BLaER1 treated with 17β-estradiol and CSF1 and Interleukin-3, amounts not matched to agents 10 nM and 100 nM (cell line): ENCODE results near the gene NXN.
"Not testable (repeated sequence)": the region's sequence is repeated elsewhere in the genome, so short reads cannot be mapped to it uniquely, and the experiment has no call there.

Source experiments
- H3K27ac ChIP-seq, 11 experiments: shearing (Covaris generic); formaldehyde crosslinking; 2 replicates each; pipeline ENCODE4 v1.8.1; 2022
- H3K27me3 ChIP-seq, 11 experiments: shearing (Covaris generic); formaldehyde crosslinking; 2 replicates each; pipeline ENCODE4 v1.8.1; 2022
- H3K36me3 ChIP-seq, 11 experiments: shearing (Covaris generic); formaldehyde crosslinking; 2 replicates each; pipeline ENCODE4 v1.8.1; 2022
- H3K4me1 ChIP-seq, 10 experiments: shearing (Covaris generic); formaldehyde crosslinking; 2 replicates each; pipeline ENCODE4 v1.8.1; 2022
- H3K4me2 ChIP-seq, 11 experiments: shearing (Covaris generic); formaldehyde crosslinking; 2 replicates each; pipeline ENCODE4 v1.8.1; 2022
- H3K4me3 ChIP-seq, 10 experiments: shearing (Covaris generic); formaldehyde crosslinking; 2 replicates each; pipeline ENCODE4 v1.8.1; 2022
- H3K9ac ChIP-seq, 11 experiments: shearing (Covaris generic); formaldehyde crosslinking; 2 replicates each; pipeline ENCODE4 v1.8.1; 2022
- H3K9me3 ChIP-seq, 11 experiments: shearing (Covaris generic); formaldehyde crosslinking; replicated peaks in 1 of 11; 2 replicates each; pipeline ENCODE4 v1.8.1; 2022
- H4K20me1 ChIP-seq, 11 experiments: shearing (Covaris generic); formaldehyde crosslinking; 2 replicates each; pipeline ENCODE4 v1.8.1; 2022
- Cebpa-rat ChIP-seq, 11 experiments: shearing (Covaris generic); IDR thresholded peaks; 2 replicates each; pipeline ENCODE4 v1.8.1; 2022

NXN gene

GRCh38 chr17:933312-934073, 46.1 kb downstream of the NXN start:
- TF ChIP-seq Cebpa-rat (IDR thresholded peaks at IDR 0.05) = no peak
- H3K9me3 ChIP-seq = no peaks in the 10 kb centered on the region
- no peak overlapping the region for H3K4me3 ChIP-seq
- H3K9ac ChIP-seq = peak overlapping the region in 5 of 11 experiments; percentile 0 to 21 (median 10); a peak in 2 of 22 replicates
- H3K27ac ChIP-seq = peak overlapping the region in 4 of 11 experiments; percentile 4 to 51 (median 44); a peak in 5 of 22 replicates
- peak overlapping the region; percentile 34 to 73 (median 57); a peak in 21 of 22 replicates for H3K4me2 ChIP-seq
- H3K36me3 ChIP-seq = peaks cover 0 to 64% (median 46%) of the 10 kb centered on the region in 11 experiments; a peak in 18 of 22 replicates
- peaks cover 27 to 37% (median 31%) of the 10 kb centered on the region in 10 experiments for H3K4me1 ChIP-seq
- no peaks in the 10 kb centered on the region for H3K27me3 ChIP-seq
- H4K20me1 ChIP-seq = peaks cover 0 to 96% (median 9%) of the 10 kb centered on the region in 11 experiments; a peak in 12 of 22 replicates

- Histone ChIP-seq H3K9me3 (peaks cover 0 to 5% (median 0%) of the 10 kb centered on the region in 11 experiments; a peak in 5 of 22 replicates), H3K4me3 (no peak overlapping the region), H3K9ac (no peak overlapping the region), H3K36me3 (peaks cover 0 to 84% (median 58%) of the 10 kb centered on the region in 11 experiments; a peak in 18 of 22 replicates), H3K4me2 (no peak overlapping the region), H4K20me1 (peaks cover 0 to 93% (median 8%) of the 10 kb centered on the region in 11 experiments; a peak in 9 of 22 replicates), H3K4me1 (peaks cover 11 to 23% (median 15%) of the 10 kb centered on the region in 10 experiments), H3K27ac (no peak overlapping the region), H3K27me3 (no peaks in the 10 kb centered on the region)
- no peak for TF ChIP-seq Cebpa-rat (IDR thresholded peaks at IDR 0.05)
These were observed 49.3 kb downstream of the NXN start for GRCh38 chr17:930258-930657.

GRCh38 chr17:929586-929985, 50.0 kb downstream of the NXN start:
- no peaks in the 10 kb centered on the region for H3K27me3 ChIP-seq
- H4K20me1 ChIP-seq = peaks cover 0 to 93% (median 6%) of the 10 kb centered on the region in 11 experiments; a peak in 9 of 22 replicates
- no peak overlapping the region for H3K27ac ChIP-seq
- no peak overlapping the region for H3K9ac ChIP-seq
- peaks cover 11 to 23% (median 15%) of the 10 kb centered on the region in 10 experiments for H3K4me1 ChIP-seq
- TF ChIP-seq Cebpa-rat (IDR thresholded peaks at IDR 0.05) = no peak
- no peak overlapping the region for H3K4me2 ChIP-seq
- peaks cover 0 to 11% (median 4%) of the 10 kb centered on the region in 11 experiments; a peak in 7 of 22 replicates for H3K9me3 ChIP-seq
- H3K4me3 ChIP-seq = no peak overlapping the region
- H3K36me3 ChIP-seq = peaks cover 0 to 84% (median 60%) of the 10 kb centered on the region in 11 experiments; a peak in 18 of 22 replicates

GRCh38 chr17:927611-928461, 51.7 kb downstream of the NXN start:
- Histone ChIP-seq H3K27me3 (no peaks in the 10 kb centered on the region), H3K4me3 (no peak overlapping the region), H3K9ac (no peak overlapping the region; a peak in 2 of 22 replicates), H3K27ac (no peak overlapping the region), H3K9me3 (peaks cover 0 to 28% (median 7%) of the 10 kb centered on the region in 11 experiments; a peak in 12 of 22 replicates), H3K4me2 (no peak overlapping the region), H3K4me1 (peaks cover under 1 to 15% (median 4%) of the 10 kb centered on the region in 10 experiments; a peak in 19 of 20 replicates), H4K20me1 (peaks cover 0 to 80% (median 5%) of the 10 kb centered on the region in 11 experiments; a peak in 7 of 22 replicates), H3K36me3 (peaks cover 0 to 96% (median 70%) of the 10 kb centered on the region in 11 experiments; a peak in 19 of 22 replicates)
- no peak for TF ChIP-seq Cebpa-rat (IDR thresholded peaks at IDR 0.05)

GRCh38 chr17:925817-926216, 53.8 kb downstream of the NXN start:
- H3K27ac ChIP-seq = no peak overlapping the region
- peaks cover 0 to 82% (median 0%) of the 10 kb centered on the region in 11 experiments; a peak in 6 of 22 replicates for H4K20me1 ChIP-seq
- H3K4me2 ChIP-seq = no peak overlapping the region

GRCh38 chr17:924711-925475, 54.7 kb downstream of the NXN start:
- Histone ChIP-seq H3K27me3 (no peaks in the 10 kb centered on the region), H3K4me1 (peaks cover 0 to 8% (median 0%) of the 10 kb centered on the region in 10 experiments; a peak in 4 of 20 replicates), H3K4me3 (no peak overlapping the region), H3K4me2 (no peak overlapping the region), H3K9me3 (peaks cover 0 to 56% (median 35%) of the 10 kb centered on the region in 11 experiments; a peak in 16 of 22 replicates), H4K20me1 (peaks cover 0 to 81% (median 0%) of the 10 kb centered on the region in 11 experiments; a peak in 6 of 22 replicates), H3K36me3 (peaks cover 0 to 100% (median 80%) of the 10 kb centered on the region in 11 experiments; a peak in 19 of 22 replicates), H3K9ac (no peak overlapping the region), H3K27ac (no peak overlapping the region)
- no peak for TF ChIP-seq Cebpa-rat (IDR thresholded peaks at IDR 0.05)

More at GRCh38 chr17:925817-926216, 53.8 kb downstream of the NXN start:
- Histone ChIP-seq H3K27me3 (no peaks in the 10 kb centered on the region), H3K36me3 (peaks cover 0 to 100% (median 79%) of the 10 kb centered on the region in 11 experiments; a peak in 19 of 22 replicates), H3K9me3 (peaks cover 0 to 47% (median 26%) of the 10 kb centered on the region in 11 experiments; a peak in 16 of 22 replicates), H3K4me3 (no peak overlapping the region), H3K9ac (no peak overlapping the region), H3K4me1 (peaks cover 0 to 8% (median 0%) of the 10 kb centered on the region in 10 experiments; a peak in 4 of 20 replicates)
- no peak for TF ChIP-seq Cebpa-rat (IDR thresholded peaks at IDR 0.05)

GRCh38 chr17:924306-924705, 55.3 kb downstream of the NXN start:
- not testable (repeated sequence) for H3K27me3 ChIP-seq, H3K4me3 ChIP-seq, H3K4me1 ChIP-seq, H3K4me2 ChIP-seq, H3K27ac ChIP-seq, H3K9ac ChIP-seq
- H3K36me3 ChIP-seq = peaks cover 0 to 100% (median 80%) of the 10 kb centered on the region in 11 experiments; a peak in 18 of 22 replicates
- peaks cover 0 to 81% (median 0%) of the 10 kb centered on the region in 11 experiments; a peak in 6 of 22 replicates for H4K20me1 ChIP-seq
- H3K9me3 ChIP-seq = peaks cover 0 to 62% (median 39%) of the 10 kb centered on the region in 11 experiments; a peak in 16 of 22 replicates

- no peaks in the 10 kb centered on the region for H3K27me3 ChIP-seq
These were observed 55.9 kb downstream of the NXN start for GRCh38 chr17:923633-924032.

More at GRCh38 chr17:923633-924032, 55.9 kb downstream of the NXN start:
- Histone ChIP-seq H3K4me1 (peaks cover 0 to 8% (median 0%) of the 10 kb centered on the region in 10 experiments; a peak in 4 of 20 replicates), H3K9ac (no peak overlapping the region), H3K4me2 (no peak overlapping the region), H3K9me3 (peaks cover 0 to 67% (median 40%) of the 10 kb centered on the region in 11 experiments; a peak in 16 of 22 replicates), H4K20me1 (peaks cover 0 to 76% (median 0%) of the 10 kb centered on the region in 11 experiments; a peak in 5 of 22 replicates), H3K4me3 (no peak overlapping the region), H3K36me3 (peaks cover 0 to 99% (median 73%) of the 10 kb centered on the region in 11 experiments; a peak in 18 of 22 replicates), H3K27ac (no peak overlapping the region)
- no peak for TF ChIP-seq Cebpa-rat (IDR thresholded peaks at IDR 0.05)
